GM23338 (cell line): ENCODE measurements around the gene PPP2R5C. TPM values are rescaled to one million over a fixed set of nuclear protein-coding genes. Genes with fewer than 3 reads are reported as not detected.

ENCODE experiments used
- ATAC-seq: fragments of 200-7000 bp; cut with Tn5 transposase; 3 replicates; pipeline ENCODE4 v1.9.1; 2020
- DNase-seq: peaks from one replicate; pipeline ENCODE4 v3.0.0-alpha.2; 2015; ENCODE audit warnings: low spot score
- H2AFZ ChIP-seq: fragments of 200-600 bp; sonication (generic); 2 replicates; pipeline ENCODE4 v1.8.0; 2016; ENCODE audit warnings: antibody characterized with exemption, mild to moderate bottlenecking, moderate library complexity
- H3F3A ChIP-seq: fragments of 200-600 bp; sonication (generic); replicated peaks from 2 replicates; pipeline ENCODE4 v1.8.0; 2017; ENCODE audit warnings: antibody characterized with exemption, mixed run types, low read depth
- H3K27ac ChIP-seq: fragments of 200-600 bp; sonication (generic); 2 replicates; pipeline ENCODE4 v1.6.1; 2016; ENCODE audit warnings: low read depth
- H3K27me3 ChIP-seq: fragments of 200-600 bp; sonication (generic); 2 replicates; pipeline ENCODE4 v1.8.0; 2016; ENCODE audit warnings: mild to moderate bottlenecking, mixed run types, moderate library complexity; ENCODE audit not compliant: insufficient read depth
- H3K36me3 ChIP-seq: fragments of 200-600 bp; sonication (generic); 2 replicates; pipeline ENCODE4 v1.8.0; 2016; ENCODE audit warnings: mild to moderate bottlenecking; ENCODE audit not compliant: insufficient read depth
- H3K4me1 ChIP-seq: fragments of 200-600 bp; sonication (generic); 2 replicates; pipeline ENCODE4 v1.8.0; 2016; ENCODE audit warnings: mild to moderate bottlenecking, moderate library complexity; ENCODE audit not compliant: insufficient read depth
- H3K4me2 ChIP-seq: fragments of 200-600 bp; sonication (generic); 2 replicates; pipeline ENCODE4 v1.7.1; 2017; ENCODE audit warnings: mixed run types
- H3K4me3 ChIP-seq: fragments of 200-600 bp; sonication (generic); 2 replicates; pipeline ENCODE4 v1.6.1; 2016; ENCODE audit warnings: mixed run types
- H3K79me2 ChIP-seq: fragments of 200-600 bp; sonication (generic); replicated peaks from 2 replicates; pipeline ENCODE4 v1.8.0; 2017; ENCODE audit warnings: mild to moderate bottlenecking; ENCODE audit not compliant: insufficient read depth
- H3K9me2 ChIP-seq: fragments of 200-600 bp; sonication (generic); 2 replicates; pipeline ENCODE4 v1.8.0; 2017; ENCODE audit not compliant: insufficient read depth
- H4K20me1 ChIP-seq: fragments of 200-600 bp; sonication (generic); replicated peaks from 2 replicates; pipeline ENCODE4 v1.8.0; 2017; ENCODE audit warnings: mild to moderate bottlenecking; ENCODE audit not compliant: insufficient read depth
- H3K27ac Mint-ChIP-seq: 2 replicates; pipeline ENCODE4 v1.8.0; 2020; ENCODE audit warnings: inconsistent platforms, mild to moderate bottlenecking, moderate library complexity, mixed read lengths
- H3K27me3 Mint-ChIP-seq: 3 replicates; pipeline ENCODE4 v1.8.0; 2022; ENCODE audit warnings: low read depth, mild to moderate bottlenecking, moderate library complexity, mixed read lengths, inconsistent platforms; ENCODE audit not compliant: insufficient read depth, poor library complexity
- H3K36me3 Mint-ChIP-seq: 3 replicates; pipeline ENCODE4 v1.8.0; 2021; ENCODE audit warnings: low read depth, mild to moderate bottlenecking, inconsistent platforms, moderate library complexity, mixed read lengths
- H3K4me1 Mint-ChIP-seq: 3 replicates; pipeline ENCODE4 v1.8.0; 2020; ENCODE audit warnings: mild to moderate bottlenecking, inconsistent platforms, mixed read lengths
- H3K4me3 Mint-ChIP-seq: 3 replicates; pipeline ENCODE4 v1.8.0; 2021; ENCODE audit warnings: moderate library complexity, mild to moderate bottlenecking, inconsistent platforms, mixed read lengths
- H3K9me3 Mint-ChIP-seq: 3 replicates; pipeline ENCODE4 v1.8.0; 2020; ENCODE audit warnings: moderate library complexity, mild to moderate bottlenecking, inconsistent platforms, mixed read lengths
- CREB1 ChIP-seq: fragments of 250-450 bp; sonication (Bioruptor Pico); IDR thresholded peaks from 2 replicates; pipeline ENCODE4 v1.5.0; 2020; ENCODE audit warnings: low read depth, mild to moderate bottlenecking, moderate library complexity
- EZH2 ChIP-seq: fragments of 200-600 bp; sonication (generic); IDR thresholded peaks from one replicate; pipeline ENCODE4 v1.8.0; 2017; ENCODE audit warnings: antibody characterized with exemption, mild to moderate bottlenecking, low read depth; ENCODE audit not compliant: unreplicated experiment
- EZH2phosphoT487 ChIP-seq: fragments of 200-600 bp; sonication (generic); IDR thresholded peaks from one replicate; pipeline ENCODE4 v1.8.1; 2018; ENCODE audit warnings: antibody characterized with exemption; ENCODE audit not compliant: unreplicated experiment
- JUNB ChIP-seq: IDR thresholded peaks from one replicate; pipeline ENCODE4 v1.6.1; 2016; ENCODE audit warnings: antibody characterized with exemption; ENCODE audit not compliant: unreplicated experiment
- NANOG ChIP-seq: IDR thresholded peaks from 2 replicates; pipeline ENCODE4 v1.6.1; 2016; ENCODE audit warnings: antibody characterized with exemption, borderline replicate concordance
- POLR2AphosphoS5 ChIP-seq: IDR thresholded peaks from 2 replicates; pipeline ENCODE4 v1.6.1; 2016; ENCODE audit warnings: antibody characterized with exemption, low read depth
- REST ChIP-seq: IDR thresholded peaks from one replicate; pipeline ENCODE4 v1.6.1; 2018; ENCODE audit warnings: antibody characterized with exemption; ENCODE audit not compliant: unreplicated experiment
- STAT1 ChIP-seq: IDR thresholded peaks from one replicate; pipeline ENCODE4 v1.6.1; 2016; ENCODE audit warnings: antibody characterized with exemption; ENCODE audit not compliant: unreplicated experiment
- ZNF114 ChIP-seq: fragments of 250-450 bp; sonication (Bioruptor Pico); IDR thresholded peaks from 2 replicates; pipeline ENCODE4 v1.5.0; 2020; ENCODE audit warnings: mild to moderate bottlenecking, moderate library complexity
- ZNF331 ChIP-seq: fragments of 250-450 bp; sonication (Bioruptor Pico); IDR thresholded peaks from 2 replicates; pipeline ENCODE4 v1.5.0; 2020; ENCODE audit warnings: low read depth, mild to moderate bottlenecking, moderate library complexity
- polyA plus RNA-seq: library from polyadenylated mRNA; unstranded; fragments of >200 nt; fragmentation: Nextera tagmentation; extraction: Ambion mirVana; gene quantifications from 2 replicates; pipeline ENCODE4 v1.2.1, GENCODE V29; 2016
- total RNA-seq: library from RNA; depleted of rRNA; stranded (reverse); fragments of >200 nt; shearing (Covaris generic); gene quantifications from 2 replicates; pipeline ENCODE4 v1.2.3, GENCODE V29; 2014
- TF ChIP-seq, protein P1 (sequence below): fragments of 250-450 bp; sonication (Bioruptor Pico); IDR thresholded peaks from 2 replicates; pipeline ENCODE4 v1.5.0; 2020; ENCODE audit warnings: mild to moderate bottlenecking, moderate library complexity
- TF ChIP-seq, protein P2 (sequence below), 2 experiments: fragments of 200-600 bp in 1 of 2; sonication (generic) in 1 of 2; conservative IDR thresholded peaks; 2 replicates each; pipeline versions ENCODE4 v1.5.1 to v1.6.1; 2016 to 2017; ENCODE audit warnings: antibody characterized with exemption in 2 of 2, low read depth in 2 of 2, mild to moderate bottlenecking in 2 of 2, moderate library complexity in 1 of 2
- TF ChIP-seq, protein P3 (sequence below): IDR thresholded peaks from 2 replicates; pipeline ENCODE4 v1.6.1; 2016; ENCODE audit warnings: antibody characterized with exemption

Gene PPP2R5C
- total and polyA plus RNA-seq, 2 experiments from 2014 or later: 75.4 to 79.7 TPM

- no peak for DNase-seq
- H3K4me2 ChIP-seq: no peak overlapping the region
- H3K36me3 Mint-ChIP-seq: peaks cover 7% of the 10 kb centered on the region
- no peaks in the 10 kb centered on the region for H3K9me3 Mint-ChIP-seq
- H3K27me3 Mint-ChIP-seq: no peaks in the 10 kb centered on the region
- no peak overlapping the region for H3K4me3 ChIP-seq
- peaks cover 82% of the 10 kb centered on the region for H3K79me2 ChIP-seq
- H3K27me3 ChIP-seq: no peaks in the 10 kb centered on the region
- no peak for TF ChIP-seq EZH2
- TF ChIP-seq, protein P1, sequence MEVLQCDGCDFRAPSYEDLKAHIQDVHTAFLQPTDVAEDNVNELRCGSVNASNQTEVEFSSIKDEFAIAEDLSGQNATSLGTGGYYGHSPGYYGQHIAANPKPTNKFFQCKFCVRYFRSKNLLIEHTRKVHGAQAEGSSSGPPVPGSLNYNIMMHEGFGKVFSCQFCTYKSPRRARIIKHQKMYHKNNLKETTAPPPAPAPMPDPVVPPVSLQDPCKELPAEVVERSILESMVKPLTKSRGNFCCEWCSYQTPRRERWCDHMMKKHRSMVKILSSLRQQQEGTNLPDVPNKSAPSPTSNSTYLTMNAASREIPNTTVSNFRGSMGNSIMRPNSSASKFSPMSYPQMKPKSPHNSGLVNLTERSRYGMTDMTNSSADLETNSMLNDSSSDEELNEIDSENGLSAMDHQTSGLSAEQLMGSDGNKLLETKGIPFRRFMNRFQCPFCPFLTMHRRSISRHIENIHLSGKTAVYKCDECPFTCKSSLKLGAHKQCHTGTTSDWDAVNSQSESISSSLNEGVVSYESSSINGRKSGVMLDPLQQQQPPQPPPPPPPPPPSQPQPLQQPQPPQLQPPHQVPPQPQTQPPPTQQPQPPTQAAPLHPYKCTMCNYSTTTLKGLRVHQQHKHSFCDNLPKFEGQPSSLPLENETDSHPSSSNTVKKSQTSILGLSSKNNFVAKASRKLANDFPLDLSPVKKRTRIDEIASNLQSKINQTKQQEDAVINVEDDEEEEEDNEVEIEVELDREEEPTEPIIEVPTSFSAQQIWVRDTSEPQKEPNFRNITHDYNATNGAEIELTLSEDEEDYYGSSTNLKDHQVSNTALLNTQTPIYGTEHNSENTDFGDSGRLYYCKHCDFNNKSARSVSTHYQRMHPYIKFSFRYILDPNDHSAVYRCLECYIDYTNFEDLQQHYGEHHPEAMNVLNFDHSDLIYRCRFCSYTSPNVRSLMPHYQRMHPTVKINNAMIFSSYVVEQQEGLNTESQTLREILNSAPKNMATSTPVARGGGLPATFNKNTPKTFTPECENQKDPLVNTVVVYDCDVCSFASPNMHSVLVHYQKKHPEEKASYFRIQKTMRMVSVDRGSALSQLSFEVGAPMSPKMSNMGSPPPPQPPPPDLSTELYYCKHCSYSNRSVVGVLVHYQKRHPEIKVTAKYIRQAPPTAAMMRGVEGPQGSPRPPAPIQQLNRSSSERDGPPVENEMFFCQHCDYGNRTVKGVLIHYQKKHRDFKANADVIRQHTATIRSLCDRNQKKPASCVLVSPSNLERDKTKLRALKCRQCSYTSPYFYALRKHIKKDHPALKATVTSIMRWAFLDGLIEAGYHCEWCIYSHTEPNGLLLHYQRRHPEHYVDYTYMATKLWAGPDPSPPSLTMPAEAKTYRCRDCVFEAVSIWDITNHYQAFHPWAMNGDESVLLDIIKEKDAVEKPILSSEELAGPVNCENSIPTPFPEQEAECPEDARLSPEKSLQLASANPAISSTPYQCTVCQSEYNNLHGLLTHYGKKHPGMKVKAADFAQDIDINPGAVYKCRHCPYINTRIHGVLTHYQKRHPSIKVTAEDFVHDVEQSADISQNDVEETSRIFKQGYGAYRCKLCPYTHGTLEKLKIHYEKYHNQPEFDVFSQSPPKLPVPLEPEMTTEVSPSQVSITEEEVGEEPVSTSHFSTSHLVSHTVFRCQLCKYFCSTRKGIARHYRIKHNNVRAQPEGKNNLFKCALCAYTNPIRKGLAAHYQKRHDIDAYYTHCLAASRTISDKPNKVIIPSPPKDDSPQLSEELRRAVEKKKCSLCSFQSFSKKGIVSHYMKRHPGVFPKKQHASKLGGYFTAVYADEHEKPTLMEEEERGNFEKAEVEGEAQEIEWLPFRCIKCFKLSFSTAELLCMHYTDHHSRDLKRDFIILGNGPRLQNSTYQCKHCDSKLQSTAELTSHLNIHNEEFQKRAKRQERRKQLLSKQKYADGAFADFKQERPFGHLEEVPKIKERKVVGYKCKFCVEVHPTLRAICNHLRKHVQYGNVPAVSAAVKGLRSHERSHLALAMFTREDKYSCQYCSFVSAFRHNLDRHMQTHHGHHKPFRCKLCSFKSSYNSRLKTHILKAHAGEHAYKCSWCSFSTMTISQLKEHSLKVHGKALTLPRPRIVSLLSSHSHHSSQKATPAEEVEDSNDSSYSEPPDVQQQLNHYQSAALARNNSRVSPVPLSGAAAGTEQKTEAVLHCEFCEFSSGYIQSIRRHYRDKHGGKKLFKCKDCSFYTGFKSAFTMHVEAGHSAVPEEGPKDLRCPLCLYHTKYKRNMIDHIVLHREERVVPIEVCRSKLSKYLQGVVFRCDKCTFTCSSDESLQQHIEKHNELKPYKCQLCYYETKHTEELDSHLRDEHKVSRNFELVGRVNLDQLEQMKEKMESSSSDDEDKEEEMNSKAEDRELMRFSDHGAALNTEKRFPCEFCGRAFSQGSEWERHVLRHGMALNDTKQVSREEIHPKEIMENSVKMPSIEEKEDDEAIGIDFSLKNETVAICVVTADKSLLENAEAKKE (CRISPR knock-in tag): no peak
- TF ChIP-seq JUNB: no peak
- TF ChIP-seq, protein P2, sequence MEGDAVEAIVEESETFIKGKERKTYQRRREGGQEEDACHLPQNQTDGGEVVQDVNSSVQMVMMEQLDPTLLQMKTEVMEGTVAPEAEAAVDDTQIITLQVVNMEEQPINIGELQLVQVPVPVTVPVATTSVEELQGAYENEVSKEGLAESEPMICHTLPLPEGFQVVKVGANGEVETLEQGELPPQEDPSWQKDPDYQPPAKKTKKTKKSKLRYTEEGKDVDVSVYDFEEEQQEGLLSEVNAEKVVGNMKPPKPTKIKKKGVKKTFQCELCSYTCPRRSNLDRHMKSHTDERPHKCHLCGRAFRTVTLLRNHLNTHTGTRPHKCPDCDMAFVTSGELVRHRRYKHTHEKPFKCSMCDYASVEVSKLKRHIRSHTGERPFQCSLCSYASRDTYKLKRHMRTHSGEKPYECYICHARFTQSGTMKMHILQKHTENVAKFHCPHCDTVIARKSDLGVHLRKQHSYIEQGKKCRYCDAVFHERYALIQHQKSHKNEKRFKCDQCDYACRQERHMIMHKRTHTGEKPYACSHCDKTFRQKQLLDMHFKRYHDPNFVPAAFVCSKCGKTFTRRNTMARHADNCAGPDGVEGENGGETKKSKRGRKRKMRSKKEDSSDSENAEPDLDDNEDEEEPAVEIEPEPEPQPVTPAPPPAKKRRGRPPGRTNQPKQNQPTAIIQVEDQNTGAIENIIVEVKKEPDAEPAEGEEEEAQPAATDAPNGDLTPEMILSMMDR (conservative IDR thresholded peaks at IDR 0.05; ENCODE audit: low read depth in 2 of 2): no peak
- no peak for TF ChIP-seq ZNF331 (CRISPR knock-in tag)
- TF ChIP-seq POLR2AphosphoS5: no peak
- TF ChIP-seq ZNF114 (CRISPR knock-in tag): no peak
- no peak for TF ChIP-seq NANOG
- TF ChIP-seq EZH2phosphoT487: no peak
- no peak for TF ChIP-seq STAT1
- TF ChIP-seq, protein P3, sequence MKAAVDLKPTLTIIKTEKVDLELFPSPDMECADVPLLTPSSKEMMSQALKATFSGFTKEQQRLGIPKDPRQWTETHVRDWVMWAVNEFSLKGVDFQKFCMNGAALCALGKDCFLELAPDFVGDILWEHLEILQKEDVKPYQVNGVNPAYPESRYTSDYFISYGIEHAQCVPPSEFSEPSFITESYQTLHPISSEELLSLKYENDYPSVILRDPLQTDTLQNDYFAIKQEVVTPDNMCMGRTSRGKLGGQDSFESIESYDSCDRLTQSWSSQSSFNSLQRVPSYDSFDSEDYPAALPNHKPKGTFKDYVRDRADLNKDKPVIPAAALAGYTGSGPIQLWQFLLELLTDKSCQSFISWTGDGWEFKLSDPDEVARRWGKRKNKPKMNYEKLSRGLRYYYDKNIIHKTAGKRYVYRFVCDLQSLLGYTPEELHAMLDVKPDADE: no peak
- no peak for TF ChIP-seq REST
- no peak for TF ChIP-seq CREB1 (CRISPR knock-in tag)
- no peak overlapping the region for H2AFZ ChIP-seq
- no peak overlapping the region for H3K27ac Mint-ChIP-seq
- no peaks in the 10 kb centered on the region for H3K9me2 ChIP-seq
- H3K4me1 ChIP-seq: no peaks in the 10 kb centered on the region
- no peak for ATAC-seq
- peaks cover 30% of the 10 kb centered on the region for H4K20me1 ChIP-seq
- no peaks in the 10 kb centered on the region for H3F3A ChIP-seq
- peaks cover 3% of the 10 kb centered on the region; the same call in 1 of the 2 replicates for H3K36me3 ChIP-seq
- H3K27ac ChIP-seq: no peak overlapping the region
- peaks cover 2% of the 10 kb centered on the region; the same call in 1 of the 3 replicates for H3K4me1 Mint-ChIP-seq
- H3K4me3 Mint-ChIP-seq: no peak overlapping the region
Observed at GRCh38 chr14:101823511-101824120, 62.1 kb downstream of the PPP2R5C start.
